Activated CD8-positive, alpha-beta memory T cell treated with anti-CD3 and anti-CD28 coated beads for 1 hour (primary cell): ENCODE data around the gene CEACAM20.
"Not testable (repeated sequence)": the region's sequence is repeated elsewhere in the genome, so short reads cannot be mapped to it uniquely, and the experiment has no call there.

ENCODE experiments used
- DNase-seq, 2 donors: peaks; one replicate each; pipeline ENCODE4 v3.0.0-alpha.2; 2020; ENCODE audit warnings: low read depth in 1 of 2; ENCODE audit errors: extremely low read depth in 1 of 2

The CEACAM20 gene

GRCh38 chr19:44550976-44551375 is 21.5 kb upstream of the CEACAM20 start:
- DNase-seq: not testable (repeated sequence)

DNA sequence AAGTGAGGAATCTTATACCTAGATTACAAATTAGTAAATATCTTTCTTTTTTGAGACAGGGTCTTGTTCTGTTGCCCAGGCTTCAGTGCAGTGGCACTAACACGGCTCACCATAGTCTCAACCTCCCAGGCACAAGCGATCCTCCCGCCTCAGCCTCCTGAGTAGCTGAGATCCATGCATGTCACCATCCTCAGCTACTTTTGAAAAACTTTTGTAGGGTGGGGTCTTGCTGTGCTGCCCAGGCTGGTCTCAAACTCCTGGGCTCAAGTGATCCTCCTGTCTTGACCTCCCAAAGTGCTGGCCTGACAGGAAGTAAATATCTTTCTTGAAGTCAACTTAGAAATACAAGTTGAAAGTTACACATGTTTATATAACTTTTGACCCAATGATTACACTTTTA is 20.0 kb upstream of the CEACAM20 start:
- no peak for DNase-seq

DNA sequence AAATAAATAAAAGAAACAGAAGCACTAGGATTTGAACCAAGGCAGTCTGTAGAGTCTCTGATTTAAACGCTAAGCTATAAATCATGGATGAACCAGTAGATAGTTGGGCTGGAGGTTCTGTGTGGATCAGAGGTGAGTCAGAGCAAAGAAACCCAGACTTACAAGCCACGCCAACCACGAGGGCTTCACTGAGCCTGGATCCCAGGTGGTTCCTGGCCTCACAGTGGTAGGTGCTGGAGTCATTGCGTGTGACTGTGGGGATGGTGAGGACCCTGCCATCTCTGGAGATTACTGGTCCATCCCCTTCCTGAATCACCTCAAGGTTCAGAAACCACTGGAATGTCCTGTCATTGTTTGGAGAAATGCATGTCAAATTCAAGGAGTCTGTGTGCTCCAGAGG is 19.3 kb upstream of the CEACAM20 start:
- DNase-seq: no peak

- DNase-seq: no peak
Measured at GRCh38 chr19:44544031-44544430, 14.6 kb upstream of the CEACAM20 start.

- DNase-seq: no peak
Measured at GRCh38 chr19:44542671-44543070, 13.2 kb upstream of the CEACAM20 start.

- no peak for DNase-seq
Measured at GRCh38 chr19:44540736-44541135, 11.3 kb upstream of the CEACAM20 start.

- DNase-seq: no peak
Measured at GRCh38 chr19:44539991-44540390, 10.5 kb upstream of the CEACAM20 start.

DNA sequence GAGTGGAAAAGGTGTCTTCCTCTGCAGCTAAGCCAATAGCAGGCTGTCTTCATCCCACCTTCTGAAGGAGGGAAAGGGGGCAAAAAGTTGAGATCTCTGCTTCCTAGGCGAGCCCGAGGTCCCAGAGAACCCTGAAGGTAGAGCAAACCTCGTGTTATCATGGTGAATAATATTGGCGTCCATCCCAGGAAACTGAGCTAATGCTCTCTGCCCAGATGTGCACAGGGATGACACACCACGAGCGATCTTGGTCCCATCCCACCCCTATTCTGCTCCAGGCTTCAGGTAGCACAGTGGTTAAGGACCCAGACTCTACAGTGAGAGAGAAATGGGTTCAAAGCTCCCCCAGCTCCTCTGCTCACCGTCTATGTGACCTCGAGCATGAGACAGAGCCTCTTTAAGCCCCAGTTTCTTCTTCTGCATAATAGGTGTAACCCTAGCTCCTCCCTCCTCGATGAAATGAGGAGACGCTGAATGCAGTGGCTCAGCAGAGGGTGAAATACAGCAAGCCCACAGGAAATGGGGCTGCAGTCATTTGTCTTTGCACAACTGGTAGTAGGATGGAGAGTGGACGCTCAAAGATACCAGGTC is 9.9 kb upstream of the CEACAM20 start:
- DNase-seq: no peak

DNA sequence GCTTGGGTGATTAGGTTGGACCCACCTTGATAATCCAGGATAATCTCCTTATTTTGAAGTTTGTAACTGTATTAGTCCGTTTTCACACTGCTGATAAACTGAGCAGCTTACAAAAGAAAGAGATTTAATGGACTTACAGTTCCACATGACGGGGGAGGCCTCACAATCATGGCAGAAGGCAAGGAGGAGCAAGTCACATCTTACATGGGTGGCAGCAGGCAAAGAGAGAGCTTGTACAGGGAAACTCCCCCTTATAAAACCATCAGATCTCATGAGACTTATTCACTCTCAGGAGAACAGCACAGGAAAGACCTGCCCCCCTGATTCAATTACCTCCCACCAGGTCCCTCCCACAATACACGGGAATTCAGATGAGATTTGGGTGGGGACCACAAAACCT is 5.9 kb upstream of the CEACAM20 start:
- not testable (repeated sequence) for DNase-seq

- DNase-seq: no peak
Measured at GRCh38 chr19:44532819-44533218, 3.3 kb upstream of the CEACAM20 start.

DNA sequence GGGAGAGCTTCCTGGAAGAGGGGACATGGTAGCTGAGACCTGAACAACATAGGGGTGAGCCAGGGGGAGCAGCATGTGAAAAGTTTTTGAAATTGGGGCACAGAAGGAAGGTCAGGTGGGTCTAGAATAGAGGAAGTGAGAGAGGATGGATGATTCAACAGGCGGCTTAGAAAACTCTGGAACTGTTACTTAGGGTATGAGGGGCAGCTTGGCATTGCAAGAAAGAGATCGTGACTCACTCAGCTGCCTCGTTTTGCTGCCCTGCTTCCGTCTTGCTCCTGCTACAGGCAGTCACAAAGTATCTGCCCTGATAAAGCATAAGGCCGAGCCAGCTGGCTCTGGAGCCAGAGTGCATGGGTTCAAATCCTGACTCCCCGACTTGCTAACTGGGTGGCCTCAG is 1.3 kb upstream of the CEACAM20 start:
- DNase-seq: no peak

DNA sequence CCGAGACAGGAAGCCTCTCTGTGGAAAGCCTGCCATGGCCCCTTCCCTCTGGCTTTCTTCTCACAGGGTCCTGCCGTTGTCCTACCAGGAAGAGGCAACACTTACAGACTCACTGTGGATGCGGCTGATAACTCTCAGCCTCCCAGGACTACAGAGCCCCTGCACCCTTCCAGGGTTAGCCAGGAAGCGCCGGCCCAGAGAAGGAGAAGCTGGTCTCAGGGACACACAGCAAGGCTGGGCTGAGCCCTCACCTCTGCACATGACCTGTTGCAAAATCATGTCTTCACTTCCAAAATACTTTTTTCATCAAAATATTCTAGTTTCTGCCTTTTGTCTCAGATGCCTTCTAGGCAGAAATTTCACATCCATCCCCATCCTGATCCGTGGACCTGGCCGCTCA is 1.9 kb downstream of the CEACAM20 start:
- DNase-seq: no peak

DNA sequence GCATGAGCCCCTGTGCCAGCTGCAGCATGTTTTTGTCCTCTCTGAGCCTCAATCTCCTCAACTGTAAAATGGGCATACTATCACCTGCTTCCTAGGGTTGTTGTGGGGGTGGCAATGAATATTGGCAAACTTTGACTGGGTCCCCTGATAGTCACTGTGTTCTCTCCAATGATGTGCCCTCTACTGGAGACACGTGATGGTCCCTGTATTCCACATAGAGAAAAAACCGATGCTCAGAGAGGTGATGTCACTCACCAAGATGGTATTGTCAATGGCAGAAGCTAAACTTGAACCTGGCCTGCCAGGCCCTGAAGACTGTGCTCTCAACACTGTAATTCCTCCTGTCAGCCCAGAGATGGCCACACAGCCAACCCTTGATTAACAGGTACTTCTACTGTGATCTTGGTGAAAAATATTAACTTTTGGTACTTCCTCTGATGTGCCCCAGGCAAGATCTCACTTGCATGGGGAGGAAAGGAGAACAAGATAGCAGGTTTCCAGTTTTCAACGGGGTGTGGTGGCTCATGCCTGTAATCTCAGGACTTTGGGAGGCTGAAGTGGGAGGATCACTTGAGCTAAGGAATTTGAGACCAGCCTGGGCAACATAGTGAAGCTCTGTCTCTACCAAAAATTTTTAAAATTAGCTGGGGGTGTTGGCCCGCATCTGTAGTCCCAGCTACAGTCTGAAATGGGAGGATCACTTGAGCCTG is 3.6 kb downstream of the CEACAM20 start:
- no peak for DNase-seq

DNA sequence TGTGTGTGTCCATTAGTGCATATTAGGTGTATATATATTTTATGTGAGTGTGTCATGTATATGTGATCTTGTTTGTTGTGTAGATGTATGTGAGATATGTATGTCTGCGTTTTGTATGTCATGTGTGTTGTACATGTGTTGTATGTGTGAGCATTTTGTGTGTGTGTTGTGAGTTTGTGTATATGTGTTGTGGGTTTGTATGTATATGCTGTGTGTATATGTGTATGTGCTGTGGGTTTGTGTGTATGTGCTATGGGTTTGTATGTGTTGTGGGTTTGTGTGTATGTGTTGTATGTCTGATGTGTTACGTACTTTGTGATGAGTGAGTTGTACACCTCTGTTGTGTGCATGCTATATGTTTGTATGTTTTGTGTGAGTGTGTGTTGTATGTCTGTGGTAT is 8.1 kb downstream of the CEACAM20 start:
- no peak for DNase-seq

DNA sequence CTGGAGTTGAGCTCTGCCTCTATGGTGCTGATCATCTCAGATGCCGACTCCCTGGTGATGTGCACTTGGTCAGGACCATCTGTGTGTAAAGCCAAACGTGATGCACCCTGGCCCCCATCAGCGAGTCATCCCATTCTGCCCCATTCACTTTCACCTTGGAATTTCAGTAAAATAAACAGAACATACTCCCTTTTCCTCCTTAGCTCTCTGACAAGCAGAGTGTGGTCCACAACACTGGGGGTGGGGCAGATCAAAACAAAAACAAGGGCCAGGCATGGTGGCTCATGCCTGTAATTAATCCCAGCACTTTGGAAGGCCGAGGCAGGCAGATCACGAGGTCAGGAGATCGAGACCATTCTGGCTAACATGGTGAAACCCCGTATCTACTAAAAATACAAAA is 12.3 kb downstream of the CEACAM20 start:
- DNase-seq: no peak

DNA sequence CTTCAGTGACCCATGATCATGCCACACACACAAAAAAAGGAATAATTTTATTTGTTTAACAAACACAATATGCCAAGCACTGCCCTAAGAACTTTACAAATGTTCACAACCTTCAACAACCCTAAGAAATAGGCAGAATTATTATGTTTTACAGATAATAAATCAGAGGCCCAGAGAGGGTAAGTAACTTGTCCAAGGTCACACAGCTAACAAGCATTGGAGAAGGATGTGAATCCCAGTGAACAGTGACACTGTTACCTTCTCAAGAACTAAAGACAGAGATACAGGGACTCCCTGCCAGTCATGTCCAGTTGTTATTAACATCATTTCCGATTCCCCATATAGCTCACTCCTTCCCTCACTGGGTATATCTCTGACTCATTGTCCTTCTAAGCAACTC is 13.6 kb downstream of the CEACAM20 start:
- no peak for DNase-seq

DNA sequence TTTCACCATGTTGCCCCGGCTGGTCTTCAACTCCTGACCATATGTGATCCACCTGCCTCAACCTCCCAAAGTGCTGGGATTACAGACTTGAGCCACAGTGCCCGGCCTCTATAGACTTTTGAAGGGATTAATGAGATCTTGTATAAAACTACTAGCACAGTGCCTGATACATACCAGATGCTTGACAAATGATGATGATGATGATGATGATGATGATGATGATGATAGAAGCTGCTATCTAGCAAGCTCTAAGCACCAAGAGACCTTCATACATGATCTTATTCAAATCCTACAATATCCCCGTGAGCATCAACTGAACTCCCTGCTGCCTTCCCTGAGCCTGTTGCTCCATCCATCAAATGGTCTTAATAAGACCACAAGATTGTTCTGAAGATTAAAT is 14.4 kb downstream of the CEACAM20 start:
- DNase-seq: no peak

- DNase-seq: no peak
Measured at GRCh38 chr19:44512326-44513298, 16.9 kb downstream of the CEACAM20 start.

DNA sequence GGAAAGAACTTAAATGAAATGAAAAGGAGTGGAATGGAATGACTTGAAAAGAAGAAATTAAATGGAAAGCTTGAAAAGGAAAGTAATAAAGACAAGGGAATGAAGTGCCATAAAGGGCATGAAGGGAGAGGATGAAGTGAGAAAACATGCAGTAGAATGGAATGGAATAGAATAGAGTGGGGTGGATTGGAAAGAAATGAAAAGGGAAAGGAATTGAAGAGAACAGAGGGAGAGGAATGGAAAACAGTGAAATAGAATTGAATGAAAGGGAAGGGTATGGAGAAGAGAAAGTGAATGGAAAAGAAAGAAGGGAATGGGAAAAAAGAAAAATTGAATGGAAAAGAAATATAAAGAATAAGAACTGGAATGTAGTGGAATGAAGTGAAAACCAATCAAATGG is 20.0 kb downstream of the CEACAM20 start:
- no peak for DNase-seq

- peak; percentile 92 for DNase-seq
Measured at GRCh38 chr19:44499962-44500949, 29.2 kb downstream of the CEACAM20 start, which contains the start of gene ZNF180. Gene ZNF180, minus strand, starts transcription at chr19:44500522. Its CDS starts 3,188 bp downstream, at chr19:44497334.
